Myometrial cell (primary cell): ENCODE data around the gene PSG3. TPM values are rescaled to one million over a fixed set of nuclear protein-coding genes. Genes with fewer than 3 reads are reported as not detected.

ENCODE experiments used
- total RNA-seq: library from RNA; depleted of rRNA; stranded (reverse); fragments of >200 nt; gene quantifications from 2 replicates; pipeline ENCODE4 v1.2.3, GENCODE V29; 2015

The PSG3 gene
- not detected in 2 replicates for total RNA-seq

GRCh38 chr19:42740381-42740780, at the start of gene PSG3:
Gene PSG3, minus strand, starts transcription at chr19:42740481. Its CDS starts 97 bp downstream, at chr19:42740384.

Other genes starting within 250 kb of the PSG3 start
- gene CEACAM1, start 212.0 kb downstream of the PSG3 start, total RNA-seq: under 0.01 TPM in 1 of 2 replicates, not detected in the other
- gene CEACAM8, start 145.6 kb downstream of the PSG3 start, total RNA-seq: not detected in 2 replicates
- gene PSG8, start 25.2 kb upstream of the PSG3 start, total RNA-seq: not detected in 2 replicates
- 0.29 and 0.53 TPM in 2 replicates for gene PSG1, start 139.2 kb upstream of the PSG3 start, total RNA-seq
- not detected in 2 replicates for gene PSG6, start 177.4 kb upstream of the PSG3 start, total RNA-seq
- under 0.01 TPM in 1 of 2 replicates, not detected in the other for gene PSG7, start 196.7 kb upstream of the PSG3 start, total RNA-seq